Measurements from ENCODE around the gene TMED8.
"Not testable (repeated sequence)": the region's sequence is repeated elsewhere in the genome, so short reads cannot be mapped to it uniquely, and the experiment has no call there.

The TMED8 gene

DNA sequence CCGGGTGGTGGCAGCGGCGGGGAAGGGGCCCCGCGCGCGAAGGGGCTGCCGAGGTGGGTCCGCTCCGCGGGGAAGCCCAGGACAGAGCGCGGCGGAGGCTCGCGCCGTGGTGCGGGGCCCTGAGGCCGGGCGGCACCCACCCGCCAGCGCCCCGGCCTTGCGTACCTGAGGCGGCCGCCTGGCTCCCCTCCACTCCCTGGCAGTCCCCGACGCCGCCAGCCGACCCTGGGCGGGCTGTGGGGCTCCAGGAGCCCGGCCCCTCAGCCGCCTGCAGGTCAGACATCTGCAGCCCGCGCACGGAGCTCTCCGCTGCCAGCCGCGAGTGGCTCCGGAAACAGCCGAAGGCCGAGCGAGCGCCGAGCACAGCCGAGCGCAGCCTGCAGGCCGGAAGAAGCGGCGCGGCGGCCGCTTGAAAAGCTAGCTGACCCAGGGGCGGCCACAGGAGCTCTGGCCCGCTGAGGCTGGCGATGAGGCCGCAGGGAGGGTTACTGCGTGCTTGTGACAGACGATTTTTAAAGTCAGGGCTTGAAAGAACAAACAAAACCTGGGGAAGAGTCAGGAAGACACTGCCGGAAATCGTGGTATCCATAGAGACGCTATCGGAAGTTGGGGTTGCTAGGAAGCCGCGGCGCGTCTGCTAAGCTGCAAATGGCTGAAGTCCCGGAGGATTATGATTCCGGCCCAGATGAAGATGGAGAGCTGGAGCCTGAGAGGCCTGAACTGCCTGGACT lies at the start of gene TMED8, which contains the start of gene SAMD15:
Gene TMED8 (minus strand): TSS at position 324 of the 731 bp plus-strand sequence. CDS start 41 bp downstream, at position 283.
Gene SAMD15 (plus strand): TSS at position 609 of the 731 bp plus-strand sequence. CDS start 40 bp downstream, at position 649.
- DNase-seq, result peak; percentile 81

DNA sequence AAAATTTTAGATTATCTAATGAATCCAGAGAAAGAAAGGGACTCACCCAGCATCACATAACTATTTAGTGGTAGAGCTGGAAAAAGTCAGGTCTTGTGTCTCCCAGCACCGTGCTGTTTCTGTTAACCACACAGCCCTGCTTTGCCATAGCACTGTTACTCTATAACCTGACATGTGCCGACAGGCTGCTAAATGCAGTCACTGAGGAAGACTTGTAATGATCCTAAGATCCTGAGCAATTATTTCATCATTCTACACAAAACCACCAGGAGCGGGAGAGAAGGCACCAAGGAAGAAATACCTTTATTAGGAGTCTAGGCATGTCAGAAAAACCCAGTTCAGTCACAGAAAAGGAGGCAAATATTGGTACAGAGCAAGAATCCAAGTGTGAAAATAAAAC lies 49.5 kb upstream of the TMED8 start:
- DNase-seq, result no peak

- no peak for DNase-seq
Observed at GRCh38 chr14:77424862-77425261, 48.0 kb upstream of the TMED8 start.

- DNase-seq, result no peak
Observed at GRCh38 chr14:77423423-77423822, 46.5 kb upstream of the TMED8 start, which contains the start of gene NOXRED1. Gene NOXRED1 (minus strand): TSS chr14:77423523. CDS start chr14:77422889, 634 bp downstream.

DNA sequence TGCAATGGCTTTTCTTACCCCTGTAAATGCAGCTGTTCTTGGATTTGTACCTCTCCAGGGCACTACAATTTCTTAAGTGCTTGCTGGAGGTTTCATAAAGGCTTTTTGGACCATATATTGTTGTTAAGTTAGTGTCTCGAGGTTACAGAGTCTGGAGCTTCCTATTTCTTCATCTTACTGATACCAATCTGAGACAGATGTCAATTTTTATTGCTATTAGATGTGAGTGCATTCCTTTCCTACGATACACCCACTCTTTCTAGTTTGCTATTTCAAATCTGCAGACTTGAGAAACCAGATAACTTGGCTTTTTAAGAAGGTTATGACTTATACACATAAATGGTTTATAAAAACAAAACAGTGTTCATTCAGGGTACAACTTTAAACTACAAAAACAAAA lies 44.3 kb upstream of the TMED8 start:
- DNase-seq, result peak; percentile 51

- DNase-seq, result no peak
Observed at GRCh38 chr14:77416836-77417235, 39.9 kb upstream of the TMED8 start.

DNA sequence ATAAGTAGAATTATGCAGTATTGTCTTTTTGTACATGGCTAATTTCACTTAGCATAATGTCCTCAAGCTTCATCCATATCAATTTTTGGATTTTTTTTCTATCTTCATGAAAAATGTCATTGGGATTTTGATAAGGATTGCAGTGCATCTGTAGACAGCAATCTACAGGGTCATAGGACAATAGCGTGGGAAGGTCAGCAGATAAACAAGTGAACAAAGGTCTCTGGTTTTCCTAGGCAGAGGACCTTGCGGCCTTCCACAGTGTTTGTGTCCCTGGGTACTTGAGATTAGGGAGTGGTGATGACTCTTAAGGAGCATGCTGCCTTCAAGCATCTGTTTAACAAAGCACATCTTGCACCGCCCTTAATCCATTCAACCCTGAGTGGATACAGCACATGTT lies 39.2 kb upstream of the TMED8 start:
- DNase-seq, result not testable (repeated sequence)

GRCh38 chr14:77415403-77416030 lies 38.6 kb upstream of the TMED8 start:
- DNase-seq, result not testable (repeated sequence)

- no peak for DNase-seq
Observed at GRCh38 chr14:77409131-77409533, 32.2 kb upstream of the TMED8 start.

- no peak for DNase-seq
Observed at GRCh38 chr14:77407158-77407557, 30.3 kb upstream of the TMED8 start.

DNA sequence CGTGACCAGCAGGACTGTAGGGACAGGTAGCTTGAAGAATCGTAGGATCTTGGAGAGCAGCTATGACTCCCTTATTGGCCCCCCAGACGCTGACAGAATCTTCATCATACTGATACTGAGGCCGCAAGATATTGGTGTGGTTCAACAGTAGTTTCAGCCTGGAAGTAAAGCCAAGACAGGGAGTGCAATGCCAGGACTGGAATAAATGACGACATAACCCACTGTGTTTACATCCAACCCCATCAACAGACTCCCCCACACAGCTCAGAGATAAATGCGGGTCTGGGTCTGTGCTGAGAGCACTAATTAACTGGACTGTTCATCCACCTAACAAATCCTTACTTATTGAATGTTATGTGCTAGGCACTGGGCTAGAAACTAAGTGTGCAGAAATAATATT lies 29.8 kb upstream of the TMED8 start:
- DNase-seq, result no peak

DNA sequence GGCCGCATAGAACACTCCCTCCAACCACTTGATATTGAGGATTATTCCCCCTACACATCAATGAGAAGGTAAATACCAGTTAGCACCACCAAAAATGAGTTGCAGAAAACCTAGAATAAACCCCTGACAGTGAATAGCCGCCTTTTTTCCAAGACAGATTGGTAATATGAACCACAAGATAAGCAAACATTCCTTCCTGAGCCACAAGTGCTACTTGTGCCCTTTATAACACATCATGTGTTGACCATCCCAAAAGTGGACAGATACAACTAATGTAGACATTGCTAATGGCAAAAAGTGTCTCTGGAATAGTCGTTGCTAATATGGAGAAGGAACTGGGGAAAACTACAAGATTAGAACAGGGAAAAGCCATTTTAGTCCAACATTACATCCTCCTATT lies 29.2 kb upstream of the TMED8 start:
- DNase-seq, result no peak

GRCh38 chr14:77403768-77404167 lies 26.9 kb upstream of the TMED8 start:
- no peak for DNase-seq

- DNase-seq, result no peak
Observed at GRCh38 chr14:77400216-77400615, 23.3 kb upstream of the TMED8 start.

DNA sequence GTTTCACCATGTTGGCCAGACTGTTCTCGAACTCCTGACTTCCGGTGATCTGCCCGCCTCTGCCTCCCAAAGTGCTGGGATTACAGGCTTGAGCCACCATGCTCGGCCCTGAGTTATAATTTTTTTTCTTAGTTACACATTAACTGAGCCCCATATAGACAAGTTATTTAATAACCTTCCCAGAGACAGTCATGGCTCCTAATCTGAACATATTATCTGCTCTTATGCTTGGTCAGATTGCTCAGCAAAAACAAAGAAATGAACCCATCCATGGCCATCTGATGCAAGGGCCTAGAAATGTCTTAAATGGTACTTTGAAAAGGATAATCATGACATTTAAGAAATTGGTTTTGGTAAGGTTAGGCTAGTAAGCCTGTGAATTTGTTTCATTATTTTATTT lies 13.3 kb upstream of the TMED8 start:
- DNase-seq, result no peak

DNA sequence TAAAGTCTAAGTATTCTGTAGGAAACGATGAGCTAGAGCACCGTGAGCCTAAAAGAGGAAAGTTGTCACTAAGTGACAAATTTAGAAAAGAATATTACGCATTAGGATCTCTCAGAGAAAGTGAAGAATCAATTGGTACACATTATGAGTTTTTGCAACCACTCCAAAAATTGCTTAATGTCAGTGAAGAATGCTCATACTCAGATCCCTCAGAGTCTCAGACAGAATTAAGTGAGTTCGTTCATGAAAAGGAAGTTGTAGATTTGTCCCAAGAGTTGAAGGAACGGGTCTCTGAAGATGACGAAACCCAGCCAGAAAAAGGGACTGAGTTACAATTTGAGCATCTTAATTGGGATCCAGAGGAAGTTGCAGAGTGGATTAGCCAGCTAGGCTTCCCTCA lies 1.8 kb upstream of the TMED8 start:
- DNase-seq, result no peak

- no peak for DNase-seq
Observed at GRCh38 chr14:77377502-77377844, 579 bp upstream of the TMED8 start.

DNA sequence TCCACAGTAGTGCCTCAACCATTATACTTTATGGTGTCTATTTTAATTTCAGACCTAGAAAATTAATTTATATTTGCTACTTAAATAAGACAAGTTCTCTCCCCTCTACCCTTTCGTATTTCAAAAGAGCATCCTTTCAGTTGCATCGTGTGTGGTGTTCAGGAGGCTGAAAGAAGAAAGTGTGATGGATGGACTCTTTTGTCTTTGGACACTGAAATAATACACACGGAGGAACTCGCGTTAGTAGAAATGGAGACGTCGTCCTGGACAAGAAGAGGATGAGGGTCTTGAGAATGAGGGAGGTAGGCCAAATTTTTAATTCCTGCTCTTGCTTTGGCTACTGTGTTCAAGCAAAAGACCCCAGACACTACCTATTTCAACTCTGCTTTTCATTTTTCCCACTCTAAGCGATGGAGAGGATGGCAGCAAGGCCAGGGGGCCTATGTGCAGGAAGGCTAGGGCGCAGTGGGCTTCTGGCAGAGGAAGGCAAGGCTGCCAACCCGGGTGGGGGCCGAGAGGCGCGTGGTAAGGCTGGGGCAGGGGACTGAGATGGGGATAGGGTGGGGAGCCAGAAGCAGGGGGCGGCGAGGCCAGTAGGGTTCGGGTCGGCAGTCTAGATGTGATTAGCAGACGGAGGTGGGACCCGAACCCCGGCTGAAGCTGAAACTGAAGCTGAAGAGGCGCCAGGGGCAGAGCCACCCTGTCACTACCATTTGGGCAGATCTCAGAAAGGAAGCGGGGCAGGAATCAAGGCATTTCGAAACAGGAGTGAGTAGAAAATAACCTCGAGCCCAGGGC lies 722 bp downstream of the TMED8 start:
- DNase-seq, result peak; percentile 21

DNA sequence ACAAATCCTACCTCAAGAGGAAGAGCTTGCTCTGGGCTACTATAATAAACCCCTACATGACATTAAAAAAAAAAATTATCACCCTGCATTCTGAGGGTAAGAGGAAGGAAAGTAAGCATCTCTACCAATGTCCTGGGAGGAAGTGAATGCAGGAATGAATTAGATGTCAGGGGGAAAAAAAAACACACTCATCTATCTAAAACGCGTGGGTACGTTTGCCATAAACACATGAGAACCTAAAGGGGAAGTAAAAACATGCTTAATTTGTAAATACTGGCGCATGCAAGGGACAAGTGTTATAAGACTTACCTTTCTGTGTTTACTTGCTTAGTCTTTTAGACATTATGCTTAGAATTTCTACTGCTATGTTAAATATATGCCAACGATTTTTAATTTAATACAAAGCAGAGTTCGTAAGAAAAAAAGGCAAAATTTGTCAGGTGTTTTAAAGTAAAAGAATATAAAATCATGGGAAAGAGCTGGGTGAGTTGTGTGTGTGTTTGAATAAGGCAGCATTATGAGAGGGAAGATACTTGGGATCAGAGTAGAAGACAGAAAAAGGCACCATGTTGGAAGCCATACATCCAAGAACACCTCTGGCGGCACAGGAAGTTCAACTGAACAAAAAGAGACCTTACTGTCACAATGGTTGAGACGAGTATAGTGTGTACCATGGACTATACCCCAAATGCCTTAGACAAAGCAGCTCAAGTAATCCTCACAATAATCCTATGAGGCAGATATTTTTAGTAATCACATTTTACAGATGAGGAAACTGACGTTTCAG lies 1.5 kb downstream of the TMED8 start:
- DNase-seq, result no peak

- DNase-seq, result peak; percentile 65
Observed at GRCh38 chr14:77372304-77372841, 4.5 kb downstream of the TMED8 start.

- no peak for DNase-seq
Observed at GRCh38 chr14:77369285-77369684, 7.6 kb downstream of the TMED8 start.

DNA sequence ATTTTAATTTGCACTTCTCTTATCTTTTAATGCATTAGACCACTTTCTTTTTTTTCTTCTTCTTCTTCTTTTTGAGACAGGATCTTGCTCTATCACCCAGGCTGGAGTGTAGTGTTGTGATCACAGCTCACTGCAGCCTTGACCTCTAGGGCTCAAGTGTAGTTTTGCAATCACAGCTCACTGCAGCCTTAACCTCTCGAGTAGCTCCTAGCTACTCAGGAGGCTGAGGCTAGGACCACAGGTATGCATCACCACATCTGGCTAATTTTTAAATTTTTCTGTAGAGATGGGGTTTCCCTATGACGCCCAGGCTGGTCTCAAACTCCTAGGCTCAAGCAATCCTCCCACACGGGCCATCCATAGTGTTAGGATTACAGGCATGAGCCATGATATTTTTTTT lies 12.7 kb downstream of the TMED8 start:
- DNase-seq, result no peak

DNA sequence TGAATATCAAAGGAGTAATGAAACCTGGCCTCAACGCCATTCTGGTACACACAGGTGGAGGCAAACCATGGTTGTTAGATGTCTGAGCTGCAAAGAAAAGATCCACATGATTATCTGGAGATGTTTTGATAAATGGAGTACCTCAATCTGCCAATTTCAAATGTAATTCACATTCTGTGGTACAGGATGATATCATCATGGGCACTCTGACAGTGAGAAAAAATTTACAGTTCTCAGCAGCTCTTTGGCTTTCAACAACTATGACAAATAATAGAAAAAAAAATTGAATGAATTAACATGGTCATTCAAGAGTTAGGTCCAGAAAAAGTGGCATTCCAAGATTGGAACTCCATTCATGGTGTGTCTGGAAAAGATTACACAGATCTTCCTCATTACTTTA lies 17.3 kb downstream of the TMED8 start:
- DNase-seq, result no peak
